GM21526 (cell line): ENCODE data around the gene SLC4A1AP.

Source experiments
- ATAC-seq: cut with Tn5 transposase; IDR thresholded peaks from one replicate; pipeline ENCODE4 v1.9.1; 2021; ENCODE audit warnings: moderate library complexity; ENCODE audit not compliant: unreplicated experiment, low FRiP score

The SLC4A1AP gene

GRCh38 chr2:27717070-27717795, 53.5 kb downstream of the SLC4A1AP start:
- no peak for ATAC-seq

DNA sequence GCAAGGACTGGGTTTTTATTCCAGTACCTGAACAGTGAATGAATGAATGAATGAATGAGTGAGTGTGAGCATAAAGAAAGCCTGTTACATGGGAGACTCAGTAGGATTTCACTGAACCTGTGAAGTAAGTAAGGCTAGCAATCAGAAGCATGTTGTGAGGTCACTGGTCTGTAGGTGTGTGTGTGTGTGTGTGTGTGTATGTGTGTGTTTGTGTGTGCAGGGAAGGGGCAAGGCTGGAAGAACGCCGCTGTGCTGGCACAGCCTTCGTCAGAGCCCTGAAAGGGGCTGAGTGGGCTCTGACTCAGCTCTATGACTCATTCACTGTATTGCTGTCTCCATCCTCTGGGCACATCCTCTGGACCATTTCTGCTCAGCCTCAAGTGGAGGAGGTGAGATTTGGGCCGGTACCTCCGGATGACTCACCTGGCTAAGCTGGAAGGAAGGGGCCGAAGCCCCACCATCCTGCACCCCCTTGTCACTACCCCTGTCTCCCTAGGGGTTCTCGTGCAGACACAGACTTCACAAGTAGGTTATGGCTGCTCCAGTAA, 56.4 kb downstream of the SLC4A1AP start:
- ATAC-seq = no peak

- no peak for ATAC-seq
These were observed 57.6 kb downstream of the SLC4A1AP start for GRCh38 chr2:27721335-27721734.

DNA sequence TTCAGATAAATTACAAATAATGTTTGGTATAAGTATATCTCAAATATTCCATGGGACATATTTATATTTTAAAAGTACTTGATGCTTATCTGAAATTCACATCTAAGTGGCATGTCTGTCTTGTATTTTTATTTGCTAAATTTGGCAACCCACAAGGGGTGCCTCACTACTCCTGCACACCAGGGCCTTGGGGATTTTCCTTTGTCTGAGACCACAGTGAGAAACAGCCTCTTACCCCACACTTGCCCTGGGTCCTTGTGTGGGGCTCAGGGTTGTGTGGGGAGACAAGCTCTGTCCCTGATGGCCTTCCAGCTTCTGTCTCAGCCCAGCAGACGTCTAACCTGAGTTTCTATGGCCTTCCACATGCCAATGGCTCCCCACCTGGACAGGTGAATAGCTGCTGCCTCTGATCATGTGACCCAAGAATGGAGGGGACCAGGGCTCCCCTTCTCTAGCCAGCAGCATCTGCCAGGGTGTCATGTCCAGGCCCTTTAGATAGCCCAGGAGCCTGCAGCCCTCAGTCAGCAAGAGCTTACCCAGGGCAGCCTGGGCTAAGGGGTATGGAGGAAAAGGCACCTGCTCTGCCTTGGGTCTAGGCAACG, 58.3 kb downstream of the SLC4A1AP start:
- ATAC-seq = no peak

- ATAC-seq = no peak
These were observed 59.9 kb downstream of the SLC4A1AP start for GRCh38 chr2:27723372-27724144.

DNA sequence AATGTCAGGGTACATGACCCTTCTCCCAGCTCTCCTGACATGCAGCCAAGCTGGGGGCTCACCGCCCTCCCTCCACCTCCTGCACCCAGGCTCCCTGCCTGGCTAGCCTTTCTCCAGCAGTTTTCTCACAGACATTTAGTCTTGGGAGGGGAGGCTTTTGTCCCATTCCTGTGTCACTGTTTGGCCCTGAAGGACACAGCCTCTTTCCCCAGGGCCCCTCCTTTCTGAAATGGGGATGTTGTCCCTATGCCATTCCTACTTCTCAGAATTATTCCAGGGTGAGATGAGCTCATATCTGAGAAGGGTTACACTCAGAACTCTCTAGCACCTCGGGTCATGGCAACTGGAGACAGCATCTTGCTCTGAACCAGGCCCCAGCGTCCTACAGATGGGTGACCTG, 60.5 kb downstream of the SLC4A1AP start:
- ATAC-seq = no peak

- ATAC-seq = no peak
These were observed 61.4 kb downstream of the SLC4A1AP start for GRCh38 chr2:27724905-27725701.

GRCh38 chr2:27727257-27727656, 63.6 kb downstream of the SLC4A1AP start:
- no peak for ATAC-seq

GRCh38 chr2:27728081-27728858, 64.6 kb downstream of the SLC4A1AP start:
- ATAC-seq = no peak

DNA sequence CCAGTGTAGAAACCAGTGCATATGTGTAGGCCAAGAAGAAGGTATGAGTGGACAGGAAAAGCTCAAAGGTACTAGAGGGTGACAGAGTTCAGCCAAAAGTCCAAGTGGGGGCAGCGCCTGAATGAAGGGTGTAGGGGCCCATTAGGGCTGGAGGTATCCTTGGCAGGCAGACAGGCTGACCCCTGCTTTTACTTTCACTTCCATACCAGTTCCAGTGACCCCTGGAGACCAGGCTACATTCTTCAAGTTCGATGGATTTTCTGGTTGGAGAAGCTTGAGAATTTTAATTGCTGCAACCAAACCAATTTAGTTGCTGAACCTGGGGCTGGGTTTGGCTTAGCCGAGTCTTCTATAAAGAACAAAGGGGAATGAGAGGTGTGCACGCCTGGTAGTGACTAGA, 65.5 kb downstream of the SLC4A1AP start:
- no peak for ATAC-seq

DNA sequence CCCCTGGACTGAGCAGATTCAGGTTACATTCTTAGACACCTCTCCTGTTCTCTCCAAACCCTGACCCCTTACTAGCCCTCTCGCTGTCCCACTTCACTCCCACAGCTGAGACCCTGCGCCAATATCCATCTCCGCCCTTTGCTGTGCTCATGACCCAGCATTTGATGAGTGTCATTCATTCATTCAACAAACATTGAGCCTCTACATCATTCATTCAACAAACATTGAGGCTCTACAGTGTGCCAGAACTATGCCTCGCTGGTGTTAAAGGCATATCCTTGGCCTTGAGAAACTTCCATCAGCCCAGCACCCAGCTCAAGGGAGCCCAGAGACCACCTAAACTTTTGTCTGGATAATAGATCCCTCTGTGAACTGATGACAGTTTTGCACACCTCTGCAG, 65.9 kb downstream of the SLC4A1AP start:
- ATAC-seq = no peak

GRCh38 chr2:27730261-27730662, 66.6 kb downstream of the SLC4A1AP start:
- no peak for ATAC-seq

- ATAC-seq = no peak
These were observed 67.4 kb downstream of the SLC4A1AP start for GRCh38 chr2:27730980-27731691.

DNA sequence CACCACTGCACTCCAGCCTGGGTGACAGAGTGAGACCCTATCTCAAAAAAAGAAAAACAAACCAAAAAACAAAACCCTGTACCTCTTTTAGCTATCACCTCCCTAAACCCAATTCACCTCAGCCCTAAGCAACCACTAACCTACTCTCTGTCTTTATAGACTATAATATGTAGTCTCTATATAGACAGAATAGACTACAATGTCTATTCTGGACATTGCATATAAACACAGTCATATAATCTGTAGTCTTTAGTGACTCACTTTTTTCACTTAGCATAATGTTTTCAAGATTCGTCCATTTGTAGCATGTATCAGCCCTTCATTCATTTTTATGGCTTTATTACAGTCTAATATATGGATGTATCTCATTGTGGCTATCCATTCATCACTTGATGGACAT, 70.6 kb downstream of the SLC4A1AP start:
- ATAC-seq = no peak

DNA sequence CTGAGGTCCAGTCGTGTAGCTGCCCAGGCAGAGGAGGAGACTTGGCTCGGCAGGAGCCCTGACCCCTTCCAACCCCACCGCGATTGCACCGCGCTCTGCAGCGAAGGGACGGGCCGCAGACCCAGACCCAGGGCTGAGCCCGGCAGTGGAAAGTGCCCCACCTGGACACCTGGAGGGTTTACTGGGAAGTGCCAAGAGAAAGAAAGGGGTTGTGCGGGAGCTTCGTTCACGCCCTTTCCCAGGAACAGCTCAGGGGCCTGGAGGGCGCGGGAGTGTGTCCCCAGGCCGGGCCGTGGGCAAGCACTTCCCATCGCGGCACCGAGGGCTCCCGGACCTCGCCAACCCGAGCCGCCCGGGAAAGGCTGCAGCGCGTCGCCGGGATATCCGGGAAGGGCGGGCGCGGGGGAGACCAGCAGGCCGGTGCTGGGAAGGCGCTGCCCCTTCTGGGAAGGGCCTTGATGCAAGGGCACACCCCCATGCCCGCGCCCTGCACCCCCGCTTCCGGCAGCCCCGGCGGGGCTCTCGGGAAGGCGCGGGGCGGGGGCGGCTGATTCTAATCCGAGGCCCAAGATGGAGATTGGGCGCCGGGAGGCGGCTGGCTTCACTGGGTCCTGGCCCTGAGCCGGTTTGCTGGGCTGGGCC, 71.7 kb downstream of the SLC4A1AP start:
- no peak for ATAC-seq

DNA sequence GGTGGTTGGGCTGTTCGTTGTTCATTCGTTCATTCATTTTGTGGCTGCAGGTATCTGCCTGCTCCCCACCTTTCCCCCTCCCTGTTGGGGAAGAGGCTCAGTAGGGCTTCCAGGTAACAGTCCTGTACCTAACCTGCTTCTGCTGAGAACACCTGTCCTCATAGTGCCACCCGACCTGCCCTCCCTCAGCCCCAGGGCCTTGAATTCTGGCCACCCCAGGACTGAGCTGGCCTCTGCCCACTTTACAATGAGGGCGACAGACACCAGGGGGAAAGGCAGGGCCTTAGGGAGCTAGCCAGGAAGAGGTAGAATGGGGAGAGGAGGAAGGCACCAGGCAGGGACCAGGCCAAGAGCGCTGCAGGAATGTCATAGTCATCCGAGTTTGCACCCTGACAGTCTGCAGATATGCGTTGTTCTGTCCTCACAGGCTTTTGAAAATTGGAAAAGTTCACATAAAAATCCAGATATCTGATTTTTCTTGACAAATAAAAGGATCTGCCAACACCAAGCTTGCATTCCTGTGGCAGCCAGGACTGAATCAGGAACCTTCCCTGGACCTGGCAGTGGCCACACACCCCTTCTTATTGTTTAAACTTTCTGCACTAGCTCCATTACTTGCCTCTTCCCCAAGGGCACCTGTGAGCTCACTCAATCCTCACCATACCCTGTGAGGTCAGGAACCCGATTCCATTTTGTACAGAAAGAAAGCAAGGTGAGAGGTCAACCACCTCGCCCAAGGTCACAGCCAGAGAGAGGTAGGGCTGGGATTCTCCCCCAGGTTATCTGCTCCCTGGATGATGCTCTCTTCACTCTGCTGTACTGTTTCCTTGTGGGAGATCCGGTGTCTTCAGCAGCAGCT, 72.6 kb downstream of the SLC4A1AP start:
- ATAC-seq = no peak

- no peak for ATAC-seq
These were observed 73.2 kb downstream of the SLC4A1AP start for GRCh38 chr2:27736890-27737204.
